Gastroesophageal sphincter (tissue), 3 donors: ENCODE data around the gene ANAPC16.
A peak's percentile ranks its signal among the peaks of the same experiment; 100 is the strongest.

ENCODE experiments used
- POLR2AphosphoS5 ChIP-seq: sonication (generic); formaldehyde crosslinking; IDR thresholded peaks from one replicate; pipeline ENCODE4 v1.6.1; 2017; ENCODE audit warnings: antibody characterized with exemption
- TF ChIP-seq, protein P1 (sequence below), 4 experiments: fragments of 200-600 bp in 2 of 4; fragments of 450-650 bp in 2 of 4; sonication (generic) in 1 of 4; IDR thresholded peaks; one replicate each; pipeline ENCODE4 v1.5.1; 2017 to 2019; ENCODE audit warnings: antibody characterized with exemption in 4 of 4, mild to moderate bottlenecking in 2 of 4, moderate library complexity in 2 of 4

DNA sequence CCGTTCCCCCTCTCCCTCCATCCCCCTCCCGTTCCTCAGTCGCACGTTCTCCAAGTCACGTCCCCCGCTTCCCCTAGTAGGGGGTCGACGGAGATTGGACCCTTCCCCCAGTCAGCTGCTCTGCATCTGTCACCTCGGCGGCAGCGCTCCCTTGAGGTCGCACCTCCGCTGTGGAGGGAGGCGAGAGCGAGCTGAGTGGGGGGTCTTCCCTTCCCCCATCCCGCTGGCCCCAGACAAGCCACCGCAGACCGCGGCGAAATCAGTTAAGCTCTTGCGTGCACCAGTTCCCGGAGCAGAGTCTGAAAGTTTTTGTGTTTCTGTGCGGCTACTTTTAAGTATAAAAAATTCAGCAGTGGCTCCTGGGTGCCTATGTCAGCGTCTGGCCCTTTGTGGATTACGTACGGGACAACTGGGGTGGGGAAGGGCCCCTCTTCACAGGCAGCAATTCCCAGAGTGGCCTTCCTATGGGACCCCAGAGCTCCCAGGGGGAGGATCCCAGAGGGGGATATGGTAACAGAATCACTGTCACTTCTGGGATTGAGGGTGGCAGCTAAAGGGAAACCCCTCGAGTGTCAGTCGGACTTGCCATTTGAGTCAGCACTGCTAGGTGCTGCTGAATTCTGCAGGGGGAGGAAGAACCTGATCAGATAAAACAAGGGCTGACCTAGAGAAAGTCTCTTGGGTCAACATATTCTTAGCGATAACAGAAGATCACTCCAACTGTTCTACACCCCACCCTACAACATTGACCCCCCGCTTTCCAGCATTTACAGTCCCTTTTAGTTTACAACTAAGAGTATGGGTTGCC is 45.4 kb downstream of the ANAPC16 start:
- TF ChIP-seq, protein P1, sequence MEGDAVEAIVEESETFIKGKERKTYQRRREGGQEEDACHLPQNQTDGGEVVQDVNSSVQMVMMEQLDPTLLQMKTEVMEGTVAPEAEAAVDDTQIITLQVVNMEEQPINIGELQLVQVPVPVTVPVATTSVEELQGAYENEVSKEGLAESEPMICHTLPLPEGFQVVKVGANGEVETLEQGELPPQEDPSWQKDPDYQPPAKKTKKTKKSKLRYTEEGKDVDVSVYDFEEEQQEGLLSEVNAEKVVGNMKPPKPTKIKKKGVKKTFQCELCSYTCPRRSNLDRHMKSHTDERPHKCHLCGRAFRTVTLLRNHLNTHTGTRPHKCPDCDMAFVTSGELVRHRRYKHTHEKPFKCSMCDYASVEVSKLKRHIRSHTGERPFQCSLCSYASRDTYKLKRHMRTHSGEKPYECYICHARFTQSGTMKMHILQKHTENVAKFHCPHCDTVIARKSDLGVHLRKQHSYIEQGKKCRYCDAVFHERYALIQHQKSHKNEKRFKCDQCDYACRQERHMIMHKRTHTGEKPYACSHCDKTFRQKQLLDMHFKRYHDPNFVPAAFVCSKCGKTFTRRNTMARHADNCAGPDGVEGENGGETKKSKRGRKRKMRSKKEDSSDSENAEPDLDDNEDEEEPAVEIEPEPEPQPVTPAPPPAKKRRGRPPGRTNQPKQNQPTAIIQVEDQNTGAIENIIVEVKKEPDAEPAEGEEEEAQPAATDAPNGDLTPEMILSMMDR (IDR thresholded peaks at IDR 0.05) = peak in 1 of 4 experiments; percentile 15
- TF ChIP-seq POLR2AphosphoS5 = no peak
